HUES64 (cell line): ENCODE measurements around the gene LPP.

ENCODE experiments used
- H3K27ac ChIP-seq: 2 replicates; pipeline ENCODE4 v1.7.0; 2013; ENCODE audit warnings: low read depth, low read length, inconsistent platforms
- H3K27me3 ChIP-seq: 2 replicates; pipeline ENCODE4 v1.6.1; 2013; ENCODE audit warnings: mild to moderate bottlenecking, low read length; ENCODE audit not compliant: insufficient read depth
- H3K36me3 ChIP-seq: 2 replicates; pipeline ENCODE4 v1.6.1; 2013; ENCODE audit warnings: mild to moderate bottlenecking, low read length; ENCODE audit not compliant: insufficient read depth
- H3K4me1 ChIP-seq: 2 replicates; pipeline ENCODE4 v1.6.1; 2013; ENCODE audit warnings: mild to moderate bottlenecking, low read length, moderate library complexity; ENCODE audit not compliant: insufficient read depth
- H3K4me3 ChIP-seq: 2 replicates; pipeline ENCODE4 v1.5.1; 2013; ENCODE audit warnings: mild to moderate bottlenecking, low read length, moderate library complexity
- H3K9ac ChIP-seq: 2 replicates; pipeline ENCODE4 v1.6.1; 2013; ENCODE audit warnings: mild to moderate bottlenecking, low read depth, low read length
- H3K9me3 ChIP-seq: 2 replicates; pipeline ENCODE4 v1.6.1; 2013; ENCODE audit warnings: low read depth, low read length; ENCODE audit not compliant: insufficient read depth
- WGBS: fragments of 150-250, 120-280 bp; methylation state at CpG from one replicate; pipeline ENCODE4 v1.1.7; 2013; ENCODE audit warnings: missing lambda C conversion rate; 5-methylcytosine and 5-hydroxymethylcytosine counted together

The LPP gene

GRCh38 chr3:188446014-188446413 lies 292.1 kb downstream of the LPP start:
- H3K9me3 ChIP-seq, result no peaks in the 10 kb centered on the region
- 98% methylated on average over 5 of the region's 5 CpGs for WGBS
- no peak overlapping the region for H3K9ac ChIP-seq
- H3K27me3 ChIP-seq, result no peaks in the 10 kb centered on the region
- no peaks in the 10 kb centered on the region; the same call in 1 of the 2 replicates for H3K36me3 ChIP-seq
- no peak overlapping the region for H3K4me3 ChIP-seq
- H3K4me1 ChIP-seq, result no peaks in the 10 kb centered on the region
- no peak overlapping the region for H3K27ac ChIP-seq

- H3K4me1 ChIP-seq, result no peaks in the 10 kb centered on the region
- no peaks in the 10 kb centered on the region for H3K27me3 ChIP-seq
- H3K9me3 ChIP-seq, result no peaks in the 10 kb centered on the region
- no peak overlapping the region for H3K4me3 ChIP-seq
- no peaks in the 10 kb centered on the region; the same call in 1 of the 2 replicates for H3K36me3 ChIP-seq
- WGBS, result 97% methylated on average over 3 of the region's 3 CpGs
- no peak overlapping the region for H3K9ac ChIP-seq
- H3K27ac ChIP-seq, result no peak overlapping the region
Measured at GRCh38 chr3:188446766-188447165, 292.8 kb downstream of the LPP start.

- no peaks in the 10 kb centered on the region; the same call in 1 of the 2 replicates for H3K36me3 ChIP-seq
- H3K4me1 ChIP-seq, result no peaks in the 10 kb centered on the region
- no peaks in the 10 kb centered on the region for H3K27me3 ChIP-seq
- H3K27ac ChIP-seq, result no peak overlapping the region
- no peaks in the 10 kb centered on the region for H3K9me3 ChIP-seq
- WGBS, result 93% methylated on average over 4 of the region's 4 CpGs
- no peak overlapping the region for H3K9ac ChIP-seq
- H3K4me3 ChIP-seq, result no peak overlapping the region
Measured at GRCh38 chr3:188448813-188449212, 294.9 kb downstream of the LPP start.

GRCh38 chr3:188449421-188449820 lies 295.5 kb downstream of the LPP start:
- Histone ChIP-seq H3K9me3 (no peaks in the 10 kb centered on the region), H3K27ac (no peak overlapping the region), H3K4me3 (no peak overlapping the region), H3K4me1 (no peaks in the 10 kb centered on the region), H3K27me3 (no peaks in the 10 kb centered on the region), H3K36me3 (no peaks in the 10 kb centered on the region; the same call in 1 of the 2 replicates), H3K9ac (no peak overlapping the region)
- WGBS, result 100% methylated on average over 2 of the region's 2 CpGs

GRCh38 chr3:188452158-188452772 lies 298.3 kb downstream of the LPP start:
- Histone ChIP-seq H3K4me3 (no peak overlapping the region), H3K27me3 (no peaks in the 10 kb centered on the region), H3K9ac (no peak overlapping the region), H3K27ac (no peak overlapping the region), H3K9me3 (no peaks in the 10 kb centered on the region), H3K36me3 (no peaks in the 10 kb centered on the region; the same call in 1 of the 2 replicates), H3K4me1 (no peaks in the 10 kb centered on the region)
- WGBS, result 98% methylated on average over 2 of the region's 8 CpGs

GRCh38 chr3:188453431-188454384 lies 299.8 kb downstream of the LPP start:
- H3K9ac ChIP-seq, result no peak overlapping the region
- no peaks in the 10 kb centered on the region for H3K9me3 ChIP-seq
- H3K27me3 ChIP-seq, result no peaks in the 10 kb centered on the region
- H3K4me1 ChIP-seq, result no peaks in the 10 kb centered on the region
- no peak overlapping the region for H3K27ac ChIP-seq
- H3K36me3 ChIP-seq, result no peaks in the 10 kb centered on the region
- WGBS, result 93% methylated on average over 6 of the region's 6 CpGs
- H3K4me3 ChIP-seq, result no peak overlapping the region

GRCh38 chr3:188455748-188456147 lies 301.8 kb downstream of the LPP start:
- 94% methylated on average over 4 of the region's 4 CpGs for WGBS

GRCh38 chr3:188458756-188459155 lies 304.8 kb downstream of the LPP start:
- 69% methylated on average over 2 of the region's 2 CpGs for WGBS
- H3K4me3 ChIP-seq, result no peak overlapping the region
- no peaks in the 10 kb centered on the region for H3K9me3 ChIP-seq
- H3K9ac ChIP-seq, result no peak overlapping the region
- H3K36me3 ChIP-seq, result no peaks in the 10 kb centered on the region
- no peaks in the 10 kb centered on the region for H3K27me3 ChIP-seq
- H3K27ac ChIP-seq, result no peak overlapping the region
- no peaks in the 10 kb centered on the region for H3K4me1 ChIP-seq

More at GRCh38 chr3:188455748-188456147, 301.8 kb downstream of the LPP start:
- H3K4me3 ChIP-seq, result no peak overlapping the region
- H3K36me3 ChIP-seq, result no peaks in the 10 kb centered on the region
- H3K4me1 ChIP-seq, result no peaks in the 10 kb centered on the region
- no peaks in the 10 kb centered on the region for H3K27me3 ChIP-seq
- no peak overlapping the region for H3K9ac ChIP-seq
- no peak overlapping the region for H3K27ac ChIP-seq
- H3K9me3 ChIP-seq, result no peaks in the 10 kb centered on the region

- Histone ChIP-seq H3K9me3 (no peaks in the 10 kb centered on the region), H3K9ac (no peak overlapping the region), H3K27ac (no peak overlapping the region), H3K4me1 (no peaks in the 10 kb centered on the region), H3K4me3 (no peak overlapping the region), H3K27me3 (no peaks in the 10 kb centered on the region), H3K36me3 (no peaks in the 10 kb centered on the region)
- WGBS, result 97% methylated on average over 5 of the region's 6 CpGs
Measured at GRCh38 chr3:188465311-188465710, 311.4 kb downstream of the LPP start.

GRCh38 chr3:188468196-188468595 lies 314.2 kb downstream of the LPP start:
- Histone ChIP-seq H3K27ac (no peak overlapping the region), H3K36me3 (no peaks in the 10 kb centered on the region), H3K9ac (no peak overlapping the region), H3K4me3 (no peak overlapping the region), H3K9me3 (no peaks in the 10 kb centered on the region), H3K4me1 (no peaks in the 10 kb centered on the region), H3K27me3 (no peaks in the 10 kb centered on the region)
- WGBS, result 97% methylated on average over 2 of the region's 2 CpGs

- H3K4me1 ChIP-seq, result no peaks in the 10 kb centered on the region
- no peaks in the 10 kb centered on the region for H3K27me3 ChIP-seq
- H3K9ac ChIP-seq, result no peak overlapping the region
- no peaks in the 10 kb centered on the region for H3K9me3 ChIP-seq
- H3K36me3 ChIP-seq, result no peaks in the 10 kb centered on the region
- WGBS, result 97% methylated on average over 3 of the region's 3 CpGs
- no peak overlapping the region for H3K27ac ChIP-seq
- H3K4me3 ChIP-seq, result no peak overlapping the region
Measured at GRCh38 chr3:188468662-188469061, 314.7 kb downstream of the LPP start.
